SK-N-SH (cell line): Measurements from ENCODE around the gene ELP1.

ENCODE experiments used
- CHD2 ChIP-seq: fragments of 150-350 bp; IDR thresholded peaks from 2 replicates; pipeline ENCODE4 v1.6.1; 2018; ENCODE audit warnings: low read length; ENCODE audit not compliant: partially characterized antibody
- CTCF ChIP-seq: fragments of 200-600 bp; sonication (generic); IDR thresholded peaks from 2 replicates; pipeline ENCODE4 v1.6.1; 2017; ENCODE audit warnings: antibody characterized with exemption, mild to moderate bottlenecking, moderate library complexity
- FOSL2 ChIP-seq: IDR thresholded peaks from 2 replicates; pipeline ENCODE4 v1.4.0; 2012; ENCODE audit warnings: low read depth, mild to moderate bottlenecking, moderate library complexity, borderline replicate concordance
- MAX ChIP-seq: IDR thresholded peaks from 2 replicates; pipeline ENCODE4 v1.4.0; 2012; ENCODE audit warnings: low read depth
- POLR2AphosphoS5 ChIP-seq: IDR thresholded peaks from 2 replicates; pipeline ENCODE4 v1.6.1; 2012; ENCODE audit warnings: low read depth, low read length
- TF ChIP-seq, protein P1 (sequence below): fragments of 150-350 bp; IDR thresholded peaks from 2 replicates; pipeline ENCODE4 v1.6.1; 2017; ENCODE audit warnings: antibody characterized with exemption, low read length, low read depth, borderline replicate concordance

DNA sequence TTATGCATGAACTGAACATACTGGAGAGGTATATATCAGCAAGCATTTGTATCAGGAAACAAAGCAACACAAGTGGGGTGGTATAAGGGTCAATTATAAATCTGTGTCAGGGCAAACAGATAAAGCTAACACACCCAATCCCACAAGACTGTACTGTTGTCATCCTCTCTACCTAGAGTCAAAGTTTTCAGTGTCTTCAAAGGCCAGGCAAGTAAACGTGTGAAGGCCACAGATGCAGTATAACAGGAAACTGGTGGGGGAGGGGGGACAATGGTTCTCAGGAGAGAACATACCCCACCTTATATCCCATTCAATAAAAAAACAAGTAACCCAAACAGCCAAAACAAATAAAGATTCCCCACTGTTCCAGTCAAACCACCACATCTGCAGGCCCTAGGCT, 22.1 kb downstream of the ELP1 start:
- no peak for TF ChIP-seq CHD2
- no peak for TF ChIP-seq CTCF
- TF ChIP-seq MAX: no peak
- TF ChIP-seq, protein P1, sequence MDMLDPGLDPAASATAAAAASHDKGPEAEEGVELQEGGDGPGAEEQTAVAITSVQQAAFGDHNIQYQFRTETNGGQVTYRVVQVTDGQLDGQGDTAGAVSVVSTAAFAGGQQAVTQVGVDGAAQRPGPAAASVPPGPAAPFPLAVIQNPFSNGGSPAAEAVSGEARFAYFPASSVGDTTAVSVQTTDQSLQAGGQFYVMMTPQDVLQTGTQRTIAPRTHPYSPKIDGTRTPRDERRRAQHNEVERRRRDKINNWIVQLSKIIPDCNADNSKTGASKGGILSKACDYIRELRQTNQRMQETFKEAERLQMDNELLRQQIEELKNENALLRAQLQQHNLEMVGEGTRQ: no peak
- no peak for TF ChIP-seq FOSL2
- TF ChIP-seq POLR2AphosphoS5: no peak
